HCT116 (cell line): ENCODE measurements around the gene GRAMD4.

Experiments used
- ATF3 ChIP-seq: IDR thresholded peaks from 2 replicates; pipeline ENCODE4 v1.6.1; 2012
- CBX3 ChIP-seq: IDR thresholded peaks from 2 replicates; pipeline ENCODE4 v1.6.1; 2012; ENCODE audit warnings: low read depth
- CEBPB ChIP-seq: IDR thresholded peaks from 2 replicates; pipeline ENCODE4 v1.6.1; 2012; ENCODE audit warnings: low read depth
- CTCF ChIP-seq, 3 experiments: fragments of 200-600 bp in 1 of 3; sonication (generic) in 1 of 3; IDR thresholded peaks in 2 of 3; conservative IDR thresholded peaks in 1 of 3; 2 replicates each; pipeline ENCODE4 v1.5.1; 2012 to 2017; ENCODE audit warnings: low read depth in 2 of 3, low read length in 2 of 3, antibody characterized with exemption in 1 of 3, borderline replicate concordance in 1 of 3, control low read depth in 1 of 3, mild to moderate bottlenecking in 1 of 3, mixed read lengths in 1 of 3, mixed run types in 1 of 3, moderate library complexity in 1 of 3; ENCODE audit not compliant: insufficient read depth in 1 of 3
- EZH2 ChIP-seq: fragments of 200-600 bp; sonication (generic); IDR thresholded peaks from 2 replicates; pipeline ENCODE4 v1.6.1; 2017; ENCODE audit warnings: antibody characterized with exemption, mixed run types
- POLR2A ChIP-seq: IDR thresholded peaks from 2 replicates; pipeline ENCODE4 v1.7.0; 2011; ENCODE audit warnings: borderline replicate concordance; ENCODE audit not compliant: insufficient read depth, insufficient read length; ENCODE audit errors: extremely low read depth
- POLR2AphosphoS5 ChIP-seq: IDR thresholded peaks from 2 replicates; pipeline ENCODE4 v1.6.1; 2011; ENCODE audit warnings: mild to moderate bottlenecking, low read depth, low read length, moderate library complexity
- RAD21 ChIP-seq: IDR thresholded peaks from 2 replicates; pipeline ENCODE4 v1.6.1; 2012; ENCODE audit warnings: low read depth, mild to moderate bottlenecking
- ZNF274 ChIP-seq: fragments of 200-500 bp; sonication (Bioruptor generic); IDR thresholded peaks from 2 replicates; pipeline ENCODE4 v1.6.1; 2014; ENCODE audit warnings: mild to moderate bottlenecking, low read depth, low read length, inconsistent platforms

GRCh38 chr22:46638601-46639431 is 18.6 kb downstream of the GRAMD4 start:
- TF ChIP-seq CTCF (IDR thresholded peaks at IDR 0.05 in 2 of 3, conservative IDR thresholded peaks at IDR 0.05 in 1 of 3; ENCODE audit: borderline replicate concordance in 1 of 3, insufficient read depth in 1 of 3, low read depth in 2 of 3, low read length in 2 of 3) = no peak
- no peak for TF ChIP-seq ATF3
- no peak for TF ChIP-seq EZH2
- TF ChIP-seq POLR2A = no peak
- no peak for TF ChIP-seq POLR2AphosphoS5
- TF ChIP-seq CBX3 = no peak
- TF ChIP-seq ZNF274 = no peak
- no peak for TF ChIP-seq RAD21
- no peak for TF ChIP-seq CEBPB
